Measurements from ENCODE around the gene VWA8. TPM values are rescaled to one million over a fixed set of nuclear protein-coding genes. Genes with fewer than 3 reads are reported as not detected.

The VWA8 gene
- total and polyA plus RNA-seq, 2 experiments from 2014 or later, result 6.3 to 24.6 TPM

DNA sequence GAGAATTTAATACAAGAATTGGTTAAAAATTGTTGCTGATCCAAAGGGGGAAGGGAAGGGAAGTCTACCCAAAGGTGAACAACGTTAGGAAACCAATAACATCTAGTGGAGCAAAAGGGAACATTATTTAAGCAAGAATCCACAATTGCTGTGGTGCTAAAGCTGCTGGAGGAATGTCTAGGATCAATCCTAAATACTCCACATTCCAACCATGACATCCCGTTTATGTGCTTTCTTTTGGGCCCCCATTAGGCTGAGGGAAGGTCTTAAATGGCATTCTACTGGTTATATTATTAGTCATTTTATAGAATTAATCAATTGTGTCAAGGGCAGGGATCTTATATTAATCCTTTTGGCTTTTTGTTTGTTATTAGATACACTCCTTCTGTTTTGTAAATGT is 39.9 kb upstream of the VWA8 start:
- H3K4me3 Mint-ChIP-seq, result no peak overlapping the region
- Histone ChIP-seq H3F3A (replicated peaks; ENCODE audit: low read depth) (no peaks in the 10 kb centered on the region), H3K4me1 (ENCODE audit: insufficient read depth) (peaks cover 8% of the 10 kb centered on the region), H3K4me3 (no peak overlapping the region), H4K20me1 (replicated peaks; ENCODE audit: insufficient read depth) (no peaks in the 10 kb centered on the region), H3K27me3 (ENCODE audit: insufficient read depth) (no peaks in the 10 kb centered on the region), H2AFZ (no peak overlapping the region), H3K79me2 (replicated peaks; ENCODE audit: insufficient read depth) (no peaks in the 10 kb centered on the region), H3K36me3 (ENCODE audit: insufficient read depth) (no peaks in the 10 kb centered on the region), H3K27ac (ENCODE audit: low read depth) (no peak overlapping the region), H3K9me2 (ENCODE audit: insufficient read depth) (no peaks in the 10 kb centered on the region), H3K4me2 (no peak overlapping the region)
- H3K27me3 Mint-ChIP-seq (ENCODE audit: insufficient read depth, low read depth, poor library complexity), result peaks cover 2% of the 10 kb centered on the region
- H3K4me1 Mint-ChIP-seq, result peaks cover 20% of the 10 kb centered on the region
- H3K9me3 Mint-ChIP-seq, result no peaks in the 10 kb centered on the region
- H3K36me3 Mint-ChIP-seq (ENCODE audit: low read depth), result no peaks in the 10 kb centered on the region
- no peak overlapping the region for H3K27ac Mint-ChIP-seq
- peak; percentile 76 for ATAC-seq
- DNase-seq (ENCODE audit: low spot score), result peak; percentile 62
- TF ChIP-seq ZNF114 (CRISPR knock-in tag; IDR thresholded peaks at IDR 0.05) (no peak), EZH2 (IDR thresholded peaks at IDR 0.05; ENCODE audit: low read depth, unreplicated experiment) (no peak), STAT1 (IDR thresholded peaks at IDR 0.05; ENCODE audit: unreplicated experiment) (no peak), CREB1 (CRISPR knock-in tag; IDR thresholded peaks at IDR 0.05; ENCODE audit: low read depth) (no peak), NANOG (IDR thresholded peaks at IDR 0.05; ENCODE audit: borderline replicate concordance) (no peak)
- TF ChIP-seq, protein P1, sequence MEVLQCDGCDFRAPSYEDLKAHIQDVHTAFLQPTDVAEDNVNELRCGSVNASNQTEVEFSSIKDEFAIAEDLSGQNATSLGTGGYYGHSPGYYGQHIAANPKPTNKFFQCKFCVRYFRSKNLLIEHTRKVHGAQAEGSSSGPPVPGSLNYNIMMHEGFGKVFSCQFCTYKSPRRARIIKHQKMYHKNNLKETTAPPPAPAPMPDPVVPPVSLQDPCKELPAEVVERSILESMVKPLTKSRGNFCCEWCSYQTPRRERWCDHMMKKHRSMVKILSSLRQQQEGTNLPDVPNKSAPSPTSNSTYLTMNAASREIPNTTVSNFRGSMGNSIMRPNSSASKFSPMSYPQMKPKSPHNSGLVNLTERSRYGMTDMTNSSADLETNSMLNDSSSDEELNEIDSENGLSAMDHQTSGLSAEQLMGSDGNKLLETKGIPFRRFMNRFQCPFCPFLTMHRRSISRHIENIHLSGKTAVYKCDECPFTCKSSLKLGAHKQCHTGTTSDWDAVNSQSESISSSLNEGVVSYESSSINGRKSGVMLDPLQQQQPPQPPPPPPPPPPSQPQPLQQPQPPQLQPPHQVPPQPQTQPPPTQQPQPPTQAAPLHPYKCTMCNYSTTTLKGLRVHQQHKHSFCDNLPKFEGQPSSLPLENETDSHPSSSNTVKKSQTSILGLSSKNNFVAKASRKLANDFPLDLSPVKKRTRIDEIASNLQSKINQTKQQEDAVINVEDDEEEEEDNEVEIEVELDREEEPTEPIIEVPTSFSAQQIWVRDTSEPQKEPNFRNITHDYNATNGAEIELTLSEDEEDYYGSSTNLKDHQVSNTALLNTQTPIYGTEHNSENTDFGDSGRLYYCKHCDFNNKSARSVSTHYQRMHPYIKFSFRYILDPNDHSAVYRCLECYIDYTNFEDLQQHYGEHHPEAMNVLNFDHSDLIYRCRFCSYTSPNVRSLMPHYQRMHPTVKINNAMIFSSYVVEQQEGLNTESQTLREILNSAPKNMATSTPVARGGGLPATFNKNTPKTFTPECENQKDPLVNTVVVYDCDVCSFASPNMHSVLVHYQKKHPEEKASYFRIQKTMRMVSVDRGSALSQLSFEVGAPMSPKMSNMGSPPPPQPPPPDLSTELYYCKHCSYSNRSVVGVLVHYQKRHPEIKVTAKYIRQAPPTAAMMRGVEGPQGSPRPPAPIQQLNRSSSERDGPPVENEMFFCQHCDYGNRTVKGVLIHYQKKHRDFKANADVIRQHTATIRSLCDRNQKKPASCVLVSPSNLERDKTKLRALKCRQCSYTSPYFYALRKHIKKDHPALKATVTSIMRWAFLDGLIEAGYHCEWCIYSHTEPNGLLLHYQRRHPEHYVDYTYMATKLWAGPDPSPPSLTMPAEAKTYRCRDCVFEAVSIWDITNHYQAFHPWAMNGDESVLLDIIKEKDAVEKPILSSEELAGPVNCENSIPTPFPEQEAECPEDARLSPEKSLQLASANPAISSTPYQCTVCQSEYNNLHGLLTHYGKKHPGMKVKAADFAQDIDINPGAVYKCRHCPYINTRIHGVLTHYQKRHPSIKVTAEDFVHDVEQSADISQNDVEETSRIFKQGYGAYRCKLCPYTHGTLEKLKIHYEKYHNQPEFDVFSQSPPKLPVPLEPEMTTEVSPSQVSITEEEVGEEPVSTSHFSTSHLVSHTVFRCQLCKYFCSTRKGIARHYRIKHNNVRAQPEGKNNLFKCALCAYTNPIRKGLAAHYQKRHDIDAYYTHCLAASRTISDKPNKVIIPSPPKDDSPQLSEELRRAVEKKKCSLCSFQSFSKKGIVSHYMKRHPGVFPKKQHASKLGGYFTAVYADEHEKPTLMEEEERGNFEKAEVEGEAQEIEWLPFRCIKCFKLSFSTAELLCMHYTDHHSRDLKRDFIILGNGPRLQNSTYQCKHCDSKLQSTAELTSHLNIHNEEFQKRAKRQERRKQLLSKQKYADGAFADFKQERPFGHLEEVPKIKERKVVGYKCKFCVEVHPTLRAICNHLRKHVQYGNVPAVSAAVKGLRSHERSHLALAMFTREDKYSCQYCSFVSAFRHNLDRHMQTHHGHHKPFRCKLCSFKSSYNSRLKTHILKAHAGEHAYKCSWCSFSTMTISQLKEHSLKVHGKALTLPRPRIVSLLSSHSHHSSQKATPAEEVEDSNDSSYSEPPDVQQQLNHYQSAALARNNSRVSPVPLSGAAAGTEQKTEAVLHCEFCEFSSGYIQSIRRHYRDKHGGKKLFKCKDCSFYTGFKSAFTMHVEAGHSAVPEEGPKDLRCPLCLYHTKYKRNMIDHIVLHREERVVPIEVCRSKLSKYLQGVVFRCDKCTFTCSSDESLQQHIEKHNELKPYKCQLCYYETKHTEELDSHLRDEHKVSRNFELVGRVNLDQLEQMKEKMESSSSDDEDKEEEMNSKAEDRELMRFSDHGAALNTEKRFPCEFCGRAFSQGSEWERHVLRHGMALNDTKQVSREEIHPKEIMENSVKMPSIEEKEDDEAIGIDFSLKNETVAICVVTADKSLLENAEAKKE (CRISPR knock-in tag; IDR thresholded peaks at IDR 0.05), result no peak
- TF ChIP-seq, protein P2, sequence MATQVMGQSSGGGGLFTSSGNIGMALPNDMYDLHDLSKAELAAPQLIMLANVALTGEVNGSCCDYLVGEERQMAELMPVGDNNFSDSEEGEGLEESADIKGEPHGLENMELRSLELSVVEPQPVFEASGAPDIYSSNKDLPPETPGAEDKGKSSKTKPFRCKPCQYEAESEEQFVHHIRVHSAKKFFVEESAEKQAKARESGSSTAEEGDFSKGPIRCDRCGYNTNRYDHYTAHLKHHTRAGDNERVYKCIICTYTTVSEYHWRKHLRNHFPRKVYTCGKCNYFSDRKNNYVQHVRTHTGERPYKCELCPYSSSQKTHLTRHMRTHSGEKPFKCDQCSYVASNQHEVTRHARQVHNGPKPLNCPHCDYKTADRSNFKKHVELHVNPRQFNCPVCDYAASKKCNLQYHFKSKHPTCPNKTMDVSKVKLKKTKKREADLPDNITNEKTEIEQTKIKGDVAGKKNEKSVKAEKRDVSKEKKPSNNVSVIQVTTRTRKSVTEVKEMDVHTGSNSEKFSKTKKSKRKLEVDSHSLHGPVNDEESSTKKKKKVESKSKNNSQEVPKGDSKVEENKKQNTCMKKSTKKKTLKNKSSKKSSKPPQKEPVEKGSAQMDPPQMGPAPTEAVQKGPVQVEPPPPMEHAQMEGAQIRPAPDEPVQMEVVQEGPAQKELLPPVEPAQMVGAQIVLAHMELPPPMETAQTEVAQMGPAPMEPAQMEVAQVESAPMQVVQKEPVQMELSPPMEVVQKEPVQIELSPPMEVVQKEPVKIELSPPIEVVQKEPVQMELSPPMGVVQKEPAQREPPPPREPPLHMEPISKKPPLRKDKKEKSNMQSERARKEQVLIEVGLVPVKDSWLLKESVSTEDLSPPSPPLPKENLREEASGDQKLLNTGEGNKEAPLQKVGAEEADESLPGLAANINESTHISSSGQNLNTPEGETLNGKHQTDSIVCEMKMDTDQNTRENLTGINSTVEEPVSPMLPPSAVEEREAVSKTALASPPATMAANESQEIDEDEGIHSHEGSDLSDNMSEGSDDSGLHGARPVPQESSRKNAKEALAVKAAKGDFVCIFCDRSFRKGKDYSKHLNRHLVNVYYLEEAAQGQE (IDR thresholded peaks at IDR 0.05; ENCODE audit: unreplicated experiment), result no peak

Measured in GM23338 (cell line).